HepG2 (cell line): Measurements from ENCODE around the gene PSMD10. TPM values are rescaled to one million over a fixed set of nuclear protein-coding genes. Genes with fewer than 3 reads are reported as not detected.

Source experiments
- CEBPG ChIP-seq: IDR thresholded peaks from 2 replicates; pipeline ENCODE4 v1.6.1; 2016
- MIER3 ChIP-seq: IDR thresholded peaks from 2 replicates; pipeline ENCODE4 v1.6.1; 2016; ENCODE audit warnings: missing compliant biosample characterization, borderline replicate concordance
- NFATC3 ChIP-seq: sonication (generic); formaldehyde crosslinking; IDR thresholded peaks from 2 replicates; pipeline ENCODE4 v1.5.1; 2020; ENCODE audit warnings: mild to moderate bottlenecking, missing genetic modification reagents
- ONECUT2 ChIP-seq: sonication (generic); formaldehyde crosslinking; IDR thresholded peaks from 2 replicates; pipeline ENCODE4 v1.4.0; 2020; ENCODE audit warnings: missing genetic modification reagents
- PHB2 ChIP-seq: fragments of 450-650 bp; IDR thresholded peaks from 2 replicates; pipeline ENCODE4 v1.6.1; 2018; ENCODE audit not compliant: partially characterized antibody
- PLRG1 ChIP-seq: fragments of 450-650 bp; conservative IDR thresholded peaks from 2 replicates; pipeline ENCODE4 v1.6.1; 2016
- POLR2AphosphoS5 ChIP-seq: IDR thresholded peaks from 2 replicates; pipeline ENCODE4 v1.6.1; 2012; ENCODE audit warnings: low read depth, low read length
- SIX1 ChIP-seq: sonication (generic); formaldehyde crosslinking; IDR thresholded peaks from 2 replicates; pipeline ENCODE4 v1.4.0; 2020; ENCODE audit warnings: missing genetic modification reagents, borderline replicate concordance
- SOX5 ChIP-seq: IDR thresholded peaks from 2 replicates; pipeline ENCODE4 v1.6.1; 2016; ENCODE audit warnings: borderline replicate concordance
- SPEN ChIP-seq: sonication (generic); formaldehyde crosslinking; IDR thresholded peaks from 2 replicates; pipeline ENCODE4 v1.5.1; 2020; ENCODE audit warnings: low read depth, mild to moderate bottlenecking, missing genetic modification reagents
- ZNF224 ChIP-seq: sonication (generic); formaldehyde crosslinking; IDR thresholded peaks from 2 replicates; pipeline ENCODE4 v1.5.0; 2020; ENCODE audit warnings: mild to moderate bottlenecking, missing genetic modification reagents
- ZNF674 ChIP-seq: sonication (generic); formaldehyde crosslinking; IDR thresholded peaks from 2 replicates; pipeline ENCODE4 v1.5.0; 2020; ENCODE audit warnings: low read depth, mild to moderate bottlenecking, missing genetic modification reagents
- ZSCAN25 ChIP-seq: sonication (generic); formaldehyde crosslinking; IDR thresholded peaks from 2 replicates; pipeline ENCODE4 v1.8.0; 2022; ENCODE audit warnings: mild to moderate bottlenecking, missing genetic modification reagents
- ZSCAN31 ChIP-seq: sonication (generic); formaldehyde crosslinking; IDR thresholded peaks from 2 replicates; pipeline ENCODE4 v1.5.0; 2020; ENCODE audit warnings: low read depth, mild to moderate bottlenecking, missing genetic modification reagents
- polyA plus RNA-seq, 8 experiments: library from polyadenylated mRNA; depleted of rRNA in 3 of 8; stranded (reverse) in 7 of 8; unstranded in 1 of 8; fragments of >200 nt; fragmentation: Illumina TruSeq in 4 of 8; extraction: Trizol in 4 of 8; gene quantifications; 2 replicates each; pipeline versions ENCODE4 v1.2.1 to v1.2.3, GENCODE V29; 2011 to 2016; ENCODE audit warnings: low read depth in 4 of 8, missing spikeins in 1 of 8, mixed read lengths in 1 of 8; ENCODE audit not compliant: insufficient read depth in 1 of 8
- total RNA-seq, 5 experiments: library from RNA; depleted of rRNA; stranded (reverse); fragments of >200 nt; fragmentation: Illumina TruSeq; extraction: Trizol; gene quantifications; 2 replicates each; pipeline ENCODE4 v1.2.3, GENCODE V29; 2016; ENCODE audit warnings: low read depth in 1 of 5
- TF ChIP-seq, protein P1 (sequence below): sonication (generic); formaldehyde crosslinking; IDR thresholded peaks from 2 replicates; pipeline ENCODE4 v1.5.0; 2020; ENCODE audit warnings: missing genetic modification reagents, mild to moderate bottlenecking, borderline replicate concordance
- TF ChIP-seq, protein P2 (sequence below): sonication (generic); formaldehyde crosslinking; IDR thresholded peaks from 2 replicates; pipeline ENCODE4 v1.4.0; 2020; ENCODE audit warnings: missing genetic modification reagents
- TF ChIP-seq, protein P3 (sequence below): sonication (generic); formaldehyde crosslinking; conservative IDR thresholded peaks from 2 replicates; pipeline ENCODE4 v1.8.1; 2023; ENCODE audit warnings: missing genetic modification reagents
- TF ChIP-seq, protein P4 (sequence below): sonication (generic); formaldehyde crosslinking; conservative IDR thresholded peaks from 2 replicates; pipeline ENCODE4 v1.8.0; 2022; ENCODE audit warnings: mild to moderate bottlenecking, moderate library complexity, missing genetic modification reagents
- TF ChIP-seq, protein P5 (sequence below): IDR thresholded peaks from 2 replicates; pipeline ENCODE4 v1.6.1; 2016; ENCODE audit warnings: low read depth, borderline replicate concordance
- TF ChIP-seq, protein P6 (sequence below): sonication (generic); formaldehyde crosslinking; IDR thresholded peaks from 2 replicates; pipeline ENCODE4 v1.9.0; 2021; ENCODE audit warnings: missing genetic modification reagents, mild to moderate bottlenecking, borderline replicate concordance
- TF ChIP-seq, protein P7 (sequence below): sonication (generic); formaldehyde crosslinking; IDR thresholded peaks from 2 replicates; pipeline ENCODE4 v1.5.0; 2020; ENCODE audit warnings: mild to moderate bottlenecking, missing genetic modification reagents

PSMD10 gene
- total and polyA plus RNA-seq, 2 of the 13 experiments (the other 11 are each of a cell fraction or from before 2014, with no cell fraction given), result 56.4 to 65.3 TPM

DNA sequence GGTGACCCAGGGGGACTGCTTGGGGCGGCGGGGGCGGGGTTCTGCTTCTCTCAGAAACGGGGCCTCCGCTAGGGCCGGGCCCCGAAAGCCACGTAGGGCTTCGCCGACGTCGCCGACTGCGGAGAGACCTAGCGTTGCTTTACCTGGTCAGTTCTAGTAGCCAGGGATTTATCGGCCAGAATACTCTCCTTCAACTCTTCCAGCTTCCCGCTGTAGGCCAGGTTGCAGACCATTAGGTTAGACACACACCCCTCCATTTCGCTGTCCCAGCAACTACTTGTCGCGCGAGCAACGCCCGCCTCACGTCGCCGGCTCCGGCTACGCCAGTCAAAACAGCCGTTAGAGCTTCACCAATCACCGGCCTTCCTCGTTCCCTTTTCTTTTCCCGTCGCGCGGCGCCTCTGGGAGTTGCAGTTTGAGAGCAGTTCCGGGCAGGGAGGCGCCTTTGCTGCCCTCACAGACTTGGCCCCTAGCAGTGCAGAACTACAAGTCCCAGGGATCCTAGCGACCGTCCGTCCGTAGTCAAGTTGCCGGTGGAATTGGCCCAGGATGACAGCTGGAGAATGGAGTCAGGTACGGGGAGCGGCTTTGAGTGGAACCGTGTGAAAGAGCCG is at the start of gene PSMD10, which contains the start of gene ATG4A (continued):
- TF ChIP-seq ZNF674, result no peak
- TF ChIP-seq PLRG1, result no peak
- TF ChIP-seq, protein P1, sequence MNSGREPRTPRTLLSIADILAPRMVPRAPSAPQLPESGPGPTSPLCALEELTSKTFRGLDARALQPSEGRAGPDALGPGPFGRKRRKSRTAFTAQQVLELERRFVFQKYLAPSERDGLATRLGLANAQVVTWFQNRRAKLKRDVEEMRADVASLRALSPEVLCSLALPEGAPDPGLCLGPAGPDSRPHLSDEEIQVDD (CRISPR knock-in tag), result no peak
- TF ChIP-seq, protein P2, sequence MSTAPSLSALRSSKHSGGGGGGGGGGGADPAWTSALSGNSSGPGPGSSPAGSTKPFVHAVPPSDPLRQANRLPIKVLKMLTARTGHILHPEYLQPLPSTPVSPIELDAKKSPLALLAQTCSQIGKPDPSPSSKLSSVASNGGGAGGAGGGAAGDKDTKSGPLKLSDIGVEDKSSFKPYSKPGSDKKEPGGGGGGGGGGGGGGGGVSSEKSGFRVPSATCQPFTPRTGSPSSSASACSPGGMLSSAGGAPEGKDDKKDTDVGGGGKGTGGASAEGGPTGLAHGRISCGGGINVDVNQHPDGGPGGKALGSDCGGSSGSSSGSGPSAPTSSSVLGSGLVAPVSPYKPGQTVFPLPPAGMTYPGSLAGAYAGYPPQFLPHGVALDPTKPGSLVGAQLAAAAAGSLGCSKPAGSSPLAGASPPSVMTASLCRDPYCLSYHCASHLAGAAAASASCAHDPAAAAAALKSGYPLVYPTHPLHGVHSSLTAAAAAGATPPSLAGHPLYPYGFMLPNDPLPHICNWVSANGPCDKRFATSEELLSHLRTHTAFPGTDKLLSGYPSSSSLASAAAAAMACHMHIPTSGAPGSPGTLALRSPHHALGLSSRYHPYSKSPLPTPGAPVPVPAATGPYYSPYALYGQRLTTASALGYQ (CRISPR knock-in tag), result no peak
- TF ChIP-seq ONECUT2 (CRISPR knock-in tag), result no peak
- no peak for TF ChIP-seq ZSCAN31 (CRISPR knock-in tag)
- no peak for TF ChIP-seq PHB2
- TF ChIP-seq, protein P3, sequence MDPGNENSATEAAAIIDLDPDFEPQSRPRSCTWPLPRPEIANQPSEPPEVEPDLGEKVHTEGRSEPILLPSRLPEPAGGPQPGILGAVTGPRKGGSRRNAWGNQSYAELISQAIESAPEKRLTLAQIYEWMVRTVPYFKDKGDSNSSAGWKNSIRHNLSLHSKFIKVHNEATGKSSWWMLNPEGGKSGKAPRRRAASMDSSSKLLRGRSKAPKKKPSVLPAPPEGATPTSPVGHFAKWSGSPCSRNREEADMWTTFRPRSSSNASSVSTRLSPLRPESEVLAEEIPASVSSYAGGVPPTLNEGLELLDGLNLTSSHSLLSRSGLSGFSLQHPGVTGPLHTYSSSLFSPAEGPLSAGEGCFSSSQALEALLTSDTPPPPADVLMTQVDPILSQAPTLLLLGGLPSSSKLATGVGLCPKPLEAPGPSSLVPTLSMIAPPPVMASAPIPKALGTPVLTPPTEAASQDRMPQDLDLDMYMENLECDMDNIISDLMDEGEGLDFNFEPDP (CRISPR knock-in tag), result no peak
- TF ChIP-seq, protein P4, sequence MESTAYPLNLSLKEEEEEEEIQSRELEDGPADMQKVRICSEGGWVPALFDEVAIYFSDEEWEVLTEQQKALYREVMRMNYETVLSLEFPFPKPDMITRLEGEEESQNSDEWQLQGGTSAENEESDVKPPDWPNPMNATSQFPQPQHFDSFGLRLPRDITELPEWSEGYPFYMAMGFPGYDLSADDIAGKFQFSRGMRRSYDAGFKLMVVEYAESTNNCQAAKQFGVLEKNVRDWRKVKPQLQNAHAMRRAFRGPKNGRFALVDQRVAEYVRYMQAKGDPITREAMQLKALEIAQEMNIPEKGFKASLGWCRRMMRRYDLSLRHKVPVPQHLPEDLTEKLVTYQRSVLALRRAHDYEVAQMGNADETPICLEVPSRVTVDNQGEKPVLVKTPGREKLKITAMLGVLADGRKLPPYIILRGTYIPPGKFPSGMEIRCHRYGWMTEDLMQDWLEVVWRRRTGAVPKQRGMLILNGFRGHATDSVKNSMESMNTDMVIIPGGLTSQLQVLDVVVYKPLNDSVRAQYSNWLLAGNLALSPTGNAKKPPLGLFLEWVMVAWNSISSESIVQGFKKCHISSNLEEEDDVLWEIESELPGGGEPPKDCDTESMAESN (CRISPR knock-in tag), result no peak
- no peak for TF ChIP-seq SIX1 (CRISPR knock-in tag)
- TF ChIP-seq MIER3 (CRISPR knock-in tag), result no peak
- TF ChIP-seq CEBPG (CRISPR knock-in tag), result no peak
- TF ChIP-seq SOX5 (CRISPR knock-in tag), result no peak
- TF ChIP-seq, protein P5, sequence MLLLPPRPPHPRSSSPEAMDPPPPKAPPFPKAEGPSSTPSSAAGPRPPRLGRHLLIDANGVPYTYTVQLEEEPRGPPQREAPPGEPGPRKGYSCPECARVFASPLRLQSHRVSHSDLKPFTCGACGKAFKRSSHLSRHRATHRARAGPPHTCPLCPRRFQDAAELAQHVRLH, result no peak
- peak; percentile 74 for TF ChIP-seq POLR2AphosphoS5
- TF ChIP-seq, protein P6, sequence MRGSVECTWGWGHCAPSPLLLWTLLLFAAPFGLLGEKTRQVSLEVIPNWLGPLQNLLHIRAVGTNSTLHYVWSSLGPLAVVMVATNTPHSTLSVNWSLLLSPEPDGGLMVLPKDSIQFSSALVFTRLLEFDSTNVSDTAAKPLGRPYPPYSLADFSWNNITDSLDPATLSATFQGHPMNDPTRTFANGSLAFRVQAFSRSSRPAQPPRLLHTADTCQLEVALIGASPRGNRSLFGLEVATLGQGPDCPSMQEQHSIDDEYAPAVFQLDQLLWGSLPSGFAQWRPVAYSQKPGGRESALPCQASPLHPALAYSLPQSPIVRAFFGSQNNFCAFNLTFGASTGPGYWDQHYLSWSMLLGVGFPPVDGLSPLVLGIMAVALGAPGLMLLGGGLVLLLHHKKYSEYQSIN (CRISPR knock-in tag), result no peak
- TF ChIP-seq SPEN (CRISPR knock-in tag), result no peak
- no peak for TF ChIP-seq NFATC3 (CRISPR knock-in tag)
- no peak for TF ChIP-seq ZNF224 (CRISPR knock-in tag)
- no peak; the same call in 1 of the 2 replicates for TF ChIP-seq ZSCAN25 (CRISPR knock-in tag)
- TF ChIP-seq, protein P7, sequence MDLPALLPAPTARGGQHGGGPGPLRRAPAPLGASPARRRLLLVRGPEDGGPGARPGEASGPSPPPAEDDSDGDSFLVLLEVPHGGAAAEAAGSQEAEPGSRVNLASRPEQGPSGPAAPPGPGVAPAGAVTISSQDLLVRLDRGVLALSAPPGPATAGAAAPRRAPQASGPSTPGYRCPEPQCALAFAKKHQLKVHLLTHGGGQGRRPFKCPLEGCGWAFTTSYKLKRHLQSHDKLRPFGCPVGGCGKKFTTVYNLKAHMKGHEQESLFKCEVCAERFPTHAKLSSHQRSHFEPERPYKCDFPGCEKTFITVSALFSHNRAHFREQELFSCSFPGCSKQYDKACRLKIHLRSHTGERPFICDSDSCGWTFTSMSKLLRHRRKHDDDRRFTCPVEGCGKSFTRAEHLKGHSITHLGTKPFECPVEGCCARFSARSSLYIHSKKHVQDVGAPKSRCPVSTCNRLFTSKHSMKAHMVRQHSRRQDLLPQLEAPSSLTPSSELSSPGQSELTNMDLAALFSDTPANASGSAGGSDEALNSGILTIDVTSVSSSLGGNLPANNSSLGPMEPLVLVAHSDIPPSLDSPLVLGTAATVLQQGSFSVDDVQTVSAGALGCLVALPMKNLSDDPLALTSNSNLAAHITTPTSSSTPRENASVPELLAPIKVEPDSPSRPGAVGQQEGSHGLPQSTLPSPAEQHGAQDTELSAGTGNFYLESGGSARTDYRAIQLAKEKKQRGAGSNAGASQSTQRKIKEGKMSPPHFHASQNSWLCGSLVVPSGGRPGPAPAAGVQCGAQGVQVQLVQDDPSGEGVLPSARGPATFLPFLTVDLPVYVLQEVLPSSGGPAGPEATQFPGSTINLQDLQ, result no peak
